Ovary (tissue), 3 donors: ENCODE data around the gene CNTN5.

ENCODE experiments used
- EP300 ChIP-seq: sonication (generic); formaldehyde crosslinking; IDR thresholded peaks from one replicate; pipeline ENCODE4 v1.6.1; 2017; ENCODE audit warnings: antibody characterized with exemption
- POLR2A ChIP-seq: fragments of 450-650 bp; IDR thresholded peaks from one replicate; pipeline ENCODE4 v1.6.1; 2017; ENCODE audit warnings: antibody characterized with exemption, mild to moderate bottlenecking, moderate library complexity
- TF ChIP-seq, protein P1 (sequence below), 3 donors: fragments of 450-650 bp in 2 of 3; fragments of 200-600 bp in 1 of 3; IDR thresholded peaks; one replicate each; pipeline versions ENCODE4 v1.5.1 to v1.8.0; 2016 to 2022; ENCODE audit warnings: antibody characterized with exemption in 3 of 3, mild to moderate bottlenecking in 1 of 3
- donor health status: DM: no; HTN: no; CAD: no.

GRCh38 chr11:99171330-99171729, 150.6 kb downstream of the CNTN5 start:
- TF ChIP-seq, protein P1, sequence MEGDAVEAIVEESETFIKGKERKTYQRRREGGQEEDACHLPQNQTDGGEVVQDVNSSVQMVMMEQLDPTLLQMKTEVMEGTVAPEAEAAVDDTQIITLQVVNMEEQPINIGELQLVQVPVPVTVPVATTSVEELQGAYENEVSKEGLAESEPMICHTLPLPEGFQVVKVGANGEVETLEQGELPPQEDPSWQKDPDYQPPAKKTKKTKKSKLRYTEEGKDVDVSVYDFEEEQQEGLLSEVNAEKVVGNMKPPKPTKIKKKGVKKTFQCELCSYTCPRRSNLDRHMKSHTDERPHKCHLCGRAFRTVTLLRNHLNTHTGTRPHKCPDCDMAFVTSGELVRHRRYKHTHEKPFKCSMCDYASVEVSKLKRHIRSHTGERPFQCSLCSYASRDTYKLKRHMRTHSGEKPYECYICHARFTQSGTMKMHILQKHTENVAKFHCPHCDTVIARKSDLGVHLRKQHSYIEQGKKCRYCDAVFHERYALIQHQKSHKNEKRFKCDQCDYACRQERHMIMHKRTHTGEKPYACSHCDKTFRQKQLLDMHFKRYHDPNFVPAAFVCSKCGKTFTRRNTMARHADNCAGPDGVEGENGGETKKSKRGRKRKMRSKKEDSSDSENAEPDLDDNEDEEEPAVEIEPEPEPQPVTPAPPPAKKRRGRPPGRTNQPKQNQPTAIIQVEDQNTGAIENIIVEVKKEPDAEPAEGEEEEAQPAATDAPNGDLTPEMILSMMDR (IDR thresholded peaks at IDR 0.05), result no peak
- TF ChIP-seq POLR2A, result no peak
- no peak for TF ChIP-seq EP300
